T-helper 1 cell treated with Interleukin-12 subunit alpha and Interleukin-12 subunit beta and Interleukin-4 antibody, amounts not matched to agents 30 ng/mL and 1 ng/mL, for 36 hours (primary cell): ENCODE results near the gene LY6G6C. TPM values are rescaled to one million over a fixed set of nuclear protein-coding genes. Genes with fewer than 3 reads are reported as not detected.

Source experiments
- intact Hi-C: fragments of 100-400 bp; cut with micrococcal nuclease; formaldehyde crosslinking; loops from one replicate; pipeline ENCODE4 v1.15.1; 2024
- total RNA-seq: library from RNA; stranded (reverse); gene quantifications from 2 replicates; pipeline ENCODE4 v1.2.3, GENCODE V29; 2022

The LY6G6C gene
- total RNA-seq, 1 donor from 2014 or later, result not detected

DNA sequence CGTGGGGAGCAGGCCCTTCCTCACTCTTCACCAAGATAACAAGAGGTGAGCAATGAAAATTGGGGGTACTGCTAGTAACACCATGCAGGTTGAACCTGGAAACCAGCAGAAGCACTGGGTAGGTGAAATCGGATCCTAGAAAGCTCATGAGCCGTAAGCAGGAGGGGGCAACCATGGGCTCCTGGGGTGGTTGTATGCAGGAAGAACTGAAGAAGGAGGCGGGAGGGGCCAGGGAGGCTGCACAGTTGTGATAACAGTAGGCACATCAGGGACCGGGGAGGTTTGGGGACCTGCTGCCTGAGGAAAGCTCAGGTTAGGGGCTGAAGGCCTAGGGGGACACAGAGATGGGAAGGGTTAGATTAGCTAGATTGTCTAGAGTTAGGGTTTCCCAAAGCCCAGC is 35.1 kb downstream of the LY6G6C start:
- intact Hi-C loops, result no loop called here

GRCh38 chr6:31683591-31683990 is 38.0 kb downstream of the LY6G6C start:
- intact Hi-C loops, result no loop called here

DNA sequence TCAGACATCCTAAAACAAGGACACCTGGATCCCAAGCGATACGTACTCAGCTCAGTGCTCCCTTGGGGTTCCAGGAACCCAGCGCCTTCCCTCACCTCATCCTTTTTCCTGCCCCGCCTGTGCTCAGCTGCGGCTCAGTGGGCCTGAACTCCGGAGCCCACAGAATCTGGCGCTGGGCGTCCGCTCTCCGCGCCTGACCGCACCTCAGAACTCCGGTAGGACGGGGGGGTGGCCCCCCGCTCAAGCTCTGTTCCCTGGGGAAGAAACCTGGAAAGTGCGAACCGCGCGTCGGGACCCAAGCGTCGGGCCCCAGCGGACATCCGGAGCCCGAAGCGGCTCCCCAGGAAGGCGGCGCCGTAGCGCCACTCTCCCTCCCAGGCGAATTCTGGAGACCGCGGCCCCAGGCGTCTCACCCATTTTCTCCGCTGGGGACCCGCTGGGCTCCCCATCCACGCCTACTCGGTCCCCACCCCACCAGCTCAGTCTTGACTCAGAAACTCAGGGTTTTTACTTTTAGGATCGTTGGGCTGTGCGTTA is 40.3 kb downstream of the LY6G6C start:
- intact Hi-C loops, result loop anchor here (1.0 kb wide), 2 partner anchors 21 to 88 kb away; no protein-coding TSS in a partner anchor

DNA sequence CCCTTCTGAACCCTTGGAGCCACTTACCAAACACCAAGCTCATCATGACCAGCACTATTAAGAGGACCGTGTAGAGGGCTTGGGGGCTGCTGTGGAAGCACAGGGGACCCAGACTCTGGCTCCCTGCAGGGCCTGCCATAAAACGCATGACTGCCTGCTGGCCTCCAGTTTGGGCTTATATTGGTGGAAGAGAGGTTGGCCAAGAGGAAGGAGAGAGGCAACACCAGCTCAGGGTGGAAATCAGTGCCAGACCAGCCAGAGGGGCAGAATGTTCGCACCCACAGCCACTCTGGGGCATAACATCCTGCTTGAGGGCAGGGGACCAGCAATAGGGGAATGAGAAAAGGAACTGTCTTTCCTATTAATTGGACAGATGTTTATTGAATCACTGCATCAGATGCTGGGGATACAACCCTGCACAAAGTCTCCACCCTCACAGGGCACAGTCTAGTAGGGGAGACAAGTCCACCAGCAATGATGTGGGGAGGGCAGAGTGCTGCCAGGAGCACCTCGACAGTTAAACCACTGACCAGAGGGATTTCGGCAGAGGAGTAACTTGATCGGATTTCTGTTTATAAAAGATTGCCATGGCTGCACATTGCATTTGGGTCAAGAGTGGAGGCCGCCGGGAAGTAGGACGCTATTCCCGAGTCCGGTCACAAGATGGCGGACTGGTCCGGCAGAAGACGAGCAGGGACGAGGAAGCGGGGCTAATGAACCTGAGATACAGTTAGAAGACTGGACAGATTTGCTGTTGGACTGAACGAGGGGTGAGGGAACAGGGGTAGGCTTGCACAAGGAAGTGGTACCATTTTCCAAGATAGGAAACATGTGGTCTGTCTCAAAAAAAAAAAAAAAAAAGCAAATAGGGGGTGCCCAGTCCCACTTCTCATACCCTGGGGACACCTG is 41.1 kb downstream of the LY6G6C start, which contains the start of gene LY6G5C:
TSS of gene LY6G5C (minus strand) at position 842 of the 909 bp plus-strand sequence. CDS start at position 148, 694 bp downstream.
- intact Hi-C loops, result loop anchor here (1.0 kb wide), 6 partner anchors 15 to 183 kb away; partner anchors contain the start of gene DDAH2

DNA sequence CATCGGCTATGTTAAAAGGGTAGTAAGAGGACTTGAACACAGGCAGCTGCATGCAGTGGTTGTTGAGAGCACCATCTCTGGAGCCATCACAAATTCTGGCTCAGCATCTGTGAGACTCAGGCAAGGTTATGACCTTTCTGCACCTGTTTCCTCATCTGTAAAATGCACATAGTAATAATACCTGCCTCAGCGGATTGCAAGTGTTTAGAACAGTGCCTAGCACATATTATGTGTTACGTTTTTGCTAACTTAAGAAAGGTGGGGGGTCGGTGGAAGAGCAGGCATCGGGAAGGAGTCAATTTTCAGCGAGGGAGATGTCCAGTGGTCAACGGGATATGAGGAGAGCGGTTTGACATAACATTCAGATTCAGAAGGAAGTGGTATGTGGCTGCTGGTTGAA is 43.6 kb downstream of the LY6G6C start:
- intact Hi-C loops, result no loop called here

GRCh38 chr6:31676904-31677303 is 44.6 kb downstream of the LY6G6C start:
- intact Hi-C loops, result no loop called here

DNA sequence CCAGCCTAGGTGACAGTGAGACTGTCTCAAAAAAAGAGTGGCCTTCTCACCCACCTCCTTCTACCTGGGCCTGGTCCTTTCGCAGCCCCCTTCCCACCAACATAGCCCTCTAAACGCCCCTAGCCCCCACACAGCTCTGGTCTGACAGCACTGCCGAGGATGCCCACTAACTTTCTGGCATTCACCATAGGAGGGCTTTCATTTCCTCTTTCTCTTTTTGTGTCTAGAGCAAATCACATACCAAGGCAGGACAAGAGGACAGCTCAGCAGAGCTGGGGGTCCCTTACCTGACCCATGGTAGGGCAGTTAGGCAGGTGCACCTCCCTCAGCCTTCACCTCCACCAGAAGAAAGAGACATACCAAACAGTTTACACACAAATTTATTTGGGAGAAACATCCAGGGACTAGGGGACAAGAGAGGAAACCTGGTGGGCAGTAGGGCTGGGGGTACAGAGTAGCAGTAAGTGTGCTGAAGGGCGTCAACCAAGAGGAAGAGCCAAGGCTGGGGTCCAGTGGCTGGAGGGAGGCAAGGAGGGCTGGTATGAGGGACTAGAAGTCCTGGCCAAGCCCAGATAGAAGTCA is 45.1 kb downstream of the LY6G6C start:
- intact Hi-C loops, result no loop called here

DNA sequence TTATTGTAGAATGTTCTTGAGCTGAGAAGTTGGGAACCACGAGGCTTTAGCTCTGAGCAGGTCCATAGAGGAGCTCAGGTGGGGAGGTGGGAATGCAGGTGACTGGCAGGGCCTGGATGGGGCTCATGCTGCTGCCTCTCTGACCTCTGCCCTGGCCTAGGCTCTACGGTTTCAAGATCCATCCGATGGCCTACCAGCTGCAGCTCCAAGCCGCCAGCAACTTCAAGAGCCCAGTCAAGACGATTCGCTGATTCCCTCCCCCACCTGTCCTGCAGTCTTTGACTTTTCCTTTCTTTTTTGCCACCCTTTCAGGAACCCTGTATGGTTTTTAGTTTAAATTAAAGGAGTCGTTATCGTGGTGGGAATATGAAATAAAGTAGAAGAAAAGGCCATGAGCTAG is 51.9 kb downstream of the LY6G6C start, which contains the start of gene LY6G5B:
TSS of gene LY6G5B (plus strand) at position 301 of the 400 bp plus-strand sequence. CDS start 975 bp downstream, outside the sequence.
- intact Hi-C loops, result loop anchor here (5.0 to 10.0 kb wide), 5 partner anchors 508 to 1745 kb away; partner anchors contain the start of genes ABCF1, AGPAT1, CUTA and MDC1

Other genes starting within 250 kb of the LY6G6C start
- 55.3 and 58.5 TPM in 2 replicates for gene MICB, start 223.6 kb downstream of the LY6G6C start, total RNA-seq
- not detected in 2 replicates for gene MCCD1, start 192.8 kb downstream of the LY6G6C start, total RNA-seq
- gene DDX39B, start 179.7 kb downstream of the LY6G6C start, total RNA-seq, result 422 and 431 TPM in 2 replicates
- gene ATP6V1G2, start 175.1 kb downstream of the LY6G6C start, total RNA-seq, result 1.2 and 1.4 TPM in 2 replicates
- 14.5 and 16.4 TPM in 2 replicates for gene NFKBIL1, start 174.1 kb downstream of the LY6G6C start, total RNA-seq
- gene LTA, start 149.5 kb downstream of the LY6G6C start, total RNA-seq, result 204 and 212 TPM in 2 replicates
- gene TNF, start 146.2 kb downstream of the LY6G6C start, total RNA-seq, result 171 and 172 TPM in 2 replicates
- 2,430 and 2,468 TPM in 2 replicates for gene LTB, start 139.3 kb downstream of the LY6G6C start, total RNA-seq
- 149 and 171 TPM in 2 replicates for gene LST1, start 135.5 kb downstream of the LY6G6C start, total RNA-seq
- 48.5 and 52.7 TPM in 2 replicates for gene NCR3, start 128.7 kb downstream of the LY6G6C start, total RNA-seq
- gene AIF1, start 106.5 kb downstream of the LY6G6C start, total RNA-seq, result 47.7 and 54.0 TPM in 2 replicates
- gene PRRC2A, start 101.0 kb downstream of the LY6G6C start, total RNA-seq, result 230 and 237 TPM in 2 replicates
- 262 and 284 TPM in 2 replicates for gene BAG6, start 69.1 kb downstream of the LY6G6C start, total RNA-seq
- gene APOM, start 65.9 kb downstream of the LY6G6C start, total RNA-seq, result 1.9 and 2.0 TPM in 2 replicates
- gene C6orf47, start 61.0 kb downstream of the LY6G6C start, total RNA-seq, result 24.7 and 25.7 TPM in 2 replicates
- gene GPANK1, start 56.7 kb downstream of the LY6G6C start, total RNA-seq, result 29.3 and 30.0 TPM in 2 replicates
- 219 and 224 TPM in 2 replicates for gene CSNK2B, start 55.7 kb downstream of the LY6G6C start, total RNA-seq
- 27.5 and 29.1 TPM in 2 replicates for gene LY6G5B, start 51.8 kb downstream of the LY6G6C start, total RNA-seq
- 6.3 TPM in 2 replicates for gene LY6G5C, start 40.7 kb downstream of the LY6G6C start, total RNA-seq
- 53.6 and 59.7 TPM in 2 replicates for gene ABHD16A, start 18.4 kb downstream of the LY6G6C start, total RNA-seq
- not detected in 2 replicates for gene LY6G6F, start 14.9 kb downstream of the LY6G6C start, total RNA-seq
- not detected in 2 replicates for gene LY6G6D, start 6.4 kb downstream of the LY6G6C start, total RNA-seq
- not detected in 2 replicates for gene MPIG6B, start 1.6 kb upstream of the LY6G6C start, total RNA-seq
- 12.2 and 14.4 TPM in 2 replicates for gene DDAH2, start 7.6 kb upstream of the LY6G6C start, total RNA-seq
- gene CLIC1, start 14.8 kb upstream of the LY6G6C start, total RNA-seq, result 517 and 529 TPM in 2 replicates
- gene MSH5, start 18.3 kb upstream of the LY6G6C start, total RNA-seq, result 47.8 and 51.5 TPM in 2 replicates
- gene SAPCD1, start 40.9 kb upstream of the LY6G6C start, total RNA-seq, result 12.2 and 12.8 TPM in 2 replicates
- 6.0 and 6.2 TPM in 2 replicates for gene VWA7, start 55.6 kb upstream of the LY6G6C start, total RNA-seq
- 77.4 and 78.9 TPM in 2 replicates for gene VARS1, start 74.0 kb upstream of the LY6G6C start, total RNA-seq
- gene LSM2, start 85.2 kb upstream of the LY6G6C start, total RNA-seq, result 85.4 and 89.3 TPM in 2 replicates
- 3.7 TPM in 2 replicates for gene HSPA1L, start 93.5 kb upstream of the LY6G6C start, total RNA-seq
- gene HSPA1A, start 93.8 kb upstream of the LY6G6C start, total RNA-seq, result 155 and 159 TPM in 2 replicates
- 82.7 and 85.0 TPM in 2 replicates for gene HSPA1B, start 106.0 kb upstream of the LY6G6C start, total RNA-seq
- gene NEU1, start 141.1 kb upstream of the LY6G6C start, total RNA-seq, result 33.2 and 33.8 TPM in 2 replicates
- 0.34 TPM in 1 of 2 replicates, not detected in the other for gene SLC44A4, start 157.3 kb upstream of the LY6G6C start, total RNA-seq
- 61.0 and 61.6 TPM in 2 replicates for gene EHMT2, start 176.0 kb upstream of the LY6G6C start, total RNA-seq
- 2.0 and 2.2 TPM in 2 replicates for gene ZBTB12, start 180.3 kb upstream of the LY6G6C start, total RNA-seq
- gene C2, start 206.0 kb upstream of the LY6G6C start, total RNA-seq, result 0.12 and 1.7 TPM in 2 replicates
- gene CFB, start 224.3 kb upstream of the LY6G6C start, total RNA-seq, result 0.22 and 0.59 TPM in 2 replicates
- 75.3 and 83.4 TPM in 2 replicates for gene NELFE, start 237.2 kb upstream of the LY6G6C start, total RNA-seq
- 93.7 and 100 TPM in 2 replicates for gene SKIC2, start 237.4 kb upstream of the LY6G6C start, total RNA-seq